Loucy (cell line): ENCODE measurements around the gene OVOL1.

Experiments
- H2AFZ ChIP-seq: fragments of 200-600 bp; sonication (generic); 2 replicates; pipeline ENCODE4 v1.6.0; 2016; ENCODE audit warnings: antibody characterized with exemption, mild to moderate bottlenecking, low read length, moderate library complexity
- H3F3A ChIP-seq: fragments of 200-600 bp; 2 replicates; pipeline ENCODE4 v1.6.0; 2016; ENCODE audit warnings: antibody characterized with exemption, low read depth, mild to moderate bottlenecking
- H3K27me3 ChIP-seq: fragments of 200-600 bp; sonication (generic); 2 replicates; pipeline ENCODE4 v1.6.1; 2014; ENCODE audit warnings: low read length, mild to moderate bottlenecking; ENCODE audit not compliant: insufficient read depth, poor library complexity, severe bottlenecking
- H3K36me3 ChIP-seq: fragments of 200-600 bp; sonication (generic); 2 replicates; pipeline ENCODE4 v1.6.1; 2016; ENCODE audit warnings: low read length; ENCODE audit not compliant: insufficient read depth
- H3K4me1 ChIP-seq: fragments of 200-600 bp; sonication (generic); 2 replicates; pipeline ENCODE4 v1.5.1; 2014; ENCODE audit warnings: low read length, mild to moderate bottlenecking; ENCODE audit not compliant: insufficient read depth, poor library complexity, severe bottlenecking
- H3K4me2 ChIP-seq: fragments of 200-600 bp; sonication (generic); 2 replicates; pipeline ENCODE4 v1.6.0; 2014; ENCODE audit warnings: antibody characterized with exemption, low read length, low read depth, mild to moderate bottlenecking; ENCODE audit not compliant: poor library complexity, severe bottlenecking
- H3K4me3 ChIP-seq: fragments of 200-600 bp; sonication (generic); 2 replicates; pipeline ENCODE4 v1.5.1; 2014; ENCODE audit warnings: low read length, mild to moderate bottlenecking, mixed read lengths; ENCODE audit not compliant: poor library complexity, severe bottlenecking
- H3K79me2 ChIP-seq: fragments of 200-600 bp; sonication (generic); 2 replicates; pipeline ENCODE4 v1.6.1; 2014; ENCODE audit warnings: low read length; ENCODE audit not compliant: insufficient read depth
- H3K9ac ChIP-seq: fragments of 200-600 bp; sonication (generic); 2 replicates; pipeline ENCODE4 v1.6.0; 2014; ENCODE audit warnings: mild to moderate bottlenecking, low read depth, low read length, moderate library complexity; ENCODE audit not compliant: poor library complexity, severe bottlenecking
- H3K9me2 ChIP-seq: fragments of 200-600 bp; sonication (generic); replicated peaks from 2 replicates; pipeline ENCODE4 v1.6.1; 2016; ENCODE audit warnings: low read depth, low read length, mixed read lengths
- H3K9me3 ChIP-seq: fragments of 200-600 bp; sonication (generic); 2 replicates; pipeline ENCODE4 v1.6.1; 2014; ENCODE audit warnings: mild to moderate bottlenecking, antibody characterized with exemption, low read length, low read depth; ENCODE audit not compliant: insufficient read depth
- H4K20me1 ChIP-seq: fragments of 200-600 bp; sonication (generic); 2 replicates; pipeline ENCODE4 v1.6.0; 2014; ENCODE audit warnings: antibody characterized with exemption, low read length, mild to moderate bottlenecking; ENCODE audit not compliant: insufficient read depth, poor library complexity, severe bottlenecking
- EZH2phosphoT487 ChIP-seq: fragments of 200-600 bp; IDR thresholded peaks from 2 replicates; pipeline ENCODE4 v1.6.1; 2018; ENCODE audit warnings: antibody characterized with exemption, mild to moderate bottlenecking, moderate library complexity, borderline replicate concordance
- TF ChIP-seq, protein P1 (sequence below): fragments of 200-600 bp; sonication (generic); conservative IDR thresholded peaks from 2 replicates; pipeline ENCODE4 v1.5.1; 2014; ENCODE audit warnings: mild to moderate bottlenecking, antibody characterized with exemption, low read length

The OVOL1 gene

GRCh38 chr11:65814131-65814985 lies 27.5 kb downstream of the OVOL1 start:
- H3K4me1 ChIP-seq = peaks cover 13% of the 10 kb centered on the region
- no peak for TF ChIP-seq EZH2phosphoT487
- TF ChIP-seq, protein P1, sequence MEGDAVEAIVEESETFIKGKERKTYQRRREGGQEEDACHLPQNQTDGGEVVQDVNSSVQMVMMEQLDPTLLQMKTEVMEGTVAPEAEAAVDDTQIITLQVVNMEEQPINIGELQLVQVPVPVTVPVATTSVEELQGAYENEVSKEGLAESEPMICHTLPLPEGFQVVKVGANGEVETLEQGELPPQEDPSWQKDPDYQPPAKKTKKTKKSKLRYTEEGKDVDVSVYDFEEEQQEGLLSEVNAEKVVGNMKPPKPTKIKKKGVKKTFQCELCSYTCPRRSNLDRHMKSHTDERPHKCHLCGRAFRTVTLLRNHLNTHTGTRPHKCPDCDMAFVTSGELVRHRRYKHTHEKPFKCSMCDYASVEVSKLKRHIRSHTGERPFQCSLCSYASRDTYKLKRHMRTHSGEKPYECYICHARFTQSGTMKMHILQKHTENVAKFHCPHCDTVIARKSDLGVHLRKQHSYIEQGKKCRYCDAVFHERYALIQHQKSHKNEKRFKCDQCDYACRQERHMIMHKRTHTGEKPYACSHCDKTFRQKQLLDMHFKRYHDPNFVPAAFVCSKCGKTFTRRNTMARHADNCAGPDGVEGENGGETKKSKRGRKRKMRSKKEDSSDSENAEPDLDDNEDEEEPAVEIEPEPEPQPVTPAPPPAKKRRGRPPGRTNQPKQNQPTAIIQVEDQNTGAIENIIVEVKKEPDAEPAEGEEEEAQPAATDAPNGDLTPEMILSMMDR = no peak

GRCh38 chr11:65814986-65815565 lies 28.2 kb downstream of the OVOL1 start:
- no peak for TF ChIP-seq EZH2phosphoT487
- TF ChIP-seq, protein P1 = no peak
- Histone ChIP-seq H3K4me2 (no peak overlapping the region), H4K20me1 (no peaks in the 10 kb centered on the region), H3K4me3 (no peak overlapping the region), H3K4me1 (peaks cover 13% of the 10 kb centered on the region), H2AFZ (no peak overlapping the region), H3K9me3 (no peaks in the 10 kb centered on the region), H3K79me2 (peaks cover 13% of the 10 kb centered on the region; the same call in 1 of the 2 replicates), H3K9ac (no peak overlapping the region), H3F3A (peaks cover 4% of the 10 kb centered on the region; the same call in 1 of the 2 replicates), H3K36me3 (no peaks in the 10 kb centered on the region), H3K27me3 (no peaks in the 10 kb centered on the region), H3K9me2 (no peaks in the 10 kb centered on the region)

More at GRCh38 chr11:65814131-65814985, 27.5 kb downstream of the OVOL1 start:
- Histone ChIP-seq H4K20me1 (no peaks in the 10 kb centered on the region), H3K9me2 (no peaks in the 10 kb centered on the region), H3K9me3 (no peaks in the 10 kb centered on the region), H3F3A (peaks cover 4% of the 10 kb centered on the region; the same call in 1 of the 2 replicates), H3K79me2 (peaks cover 13% of the 10 kb centered on the region; the same call in 1 of the 2 replicates), H3K9ac (no peak overlapping the region), H3K4me3 (no peak overlapping the region), H3K4me2 (no peak overlapping the region), H3K36me3 (no peaks in the 10 kb centered on the region), H3K27me3 (no peaks in the 10 kb centered on the region), H2AFZ (no peak overlapping the region)

DNA sequence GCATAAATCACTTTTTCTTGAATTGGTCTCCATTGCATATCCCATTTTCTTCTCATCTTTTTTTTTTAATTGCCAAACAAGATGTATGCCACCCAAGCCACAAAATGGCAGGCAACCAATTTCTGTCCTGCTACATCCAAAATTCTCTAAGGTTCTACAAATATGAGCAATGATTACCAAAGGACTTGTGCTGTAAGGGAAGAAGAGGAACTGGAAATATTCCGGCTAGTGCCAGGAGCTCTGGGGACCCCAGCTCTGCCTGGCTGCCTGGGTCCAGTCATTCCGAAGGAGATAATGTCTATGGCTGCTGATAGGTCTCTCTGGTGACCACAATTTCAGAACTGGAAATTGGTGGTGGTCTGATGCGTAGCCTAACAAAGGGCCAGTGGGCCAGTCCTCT lies 29.8 kb downstream of the OVOL1 start:
- Histone ChIP-seq H2AFZ (no peak overlapping the region), H3K4me2 (peak overlapping the region; percentile 87), H3K4me1 (peaks cover 13% of the 10 kb centered on the region), H4K20me1 (no peaks in the 10 kb centered on the region), H3K9me3 (no peaks in the 10 kb centered on the region), H3K9ac (no peak overlapping the region), H3F3A (peaks cover 4% of the 10 kb centered on the region; the same call in 1 of the 2 replicates), H3K4me3 (peak overlapping the region; percentile 77), H3K9me2 (no peaks in the 10 kb centered on the region), H3K27me3 (no peaks in the 10 kb centered on the region), H3K36me3 (no peaks in the 10 kb centered on the region), H3K79me2 (peaks cover 13% of the 10 kb centered on the region; the same call in 1 of the 2 replicates)
- no peak for TF ChIP-seq EZH2phosphoT487
- TF ChIP-seq, protein P1 = no peak
